Muscle of back (tissue), 11 donors: ENCODE data around the gene PEX6. TPM values are rescaled to one million over a fixed set of nuclear protein-coding genes. Genes with fewer than 3 reads are reported as not detected.
A peak's percentile ranks its signal among the peaks of the same experiment; 100 is the strongest.
"Not testable (repeated sequence)": the region's sequence is repeated elsewhere in the genome, so short reads cannot be mapped to it uniquely, and the experiment has no call there.

ENCODE experiments used
- DNase-seq, 3 donors: peaks; one replicate each; pipeline versions ENCODE4 v3.0.0 to v3.0.0-alpha.2; 2013
- polyA plus RNA-seq, 10 donors: library from polyadenylated mRNA; unstranded; fragments of 120-200 nt; gene quantifications; one replicate each; pipeline ENCODE4 v1.2.1, GENCODE V29; 2013; ENCODE audit not compliant: insufficient read length in 10 of 10

PEX6 gene
- polyA plus RNA-seq, 10 donors: 8.4 to 27.6 (median 16.2) TPM

GRCh38 chr6:42968126-42968701 is 10.8 kb downstream of the PEX6 start:
- DNase-seq: no peak

GRCh38 chr6:42967228-42967627 is 11.8 kb downstream of the PEX6 start:
- DNase-seq: no peak

GRCh38 chr6:42966571-42966970 is 12.4 kb downstream of the PEX6 start:
- no peak for DNase-seq

GRCh38 chr6:42963855-42964605 is 15.0 kb downstream of the PEX6 start:
- DNase-seq: peak in 1 of 3 donors; percentile 34

DNA sequence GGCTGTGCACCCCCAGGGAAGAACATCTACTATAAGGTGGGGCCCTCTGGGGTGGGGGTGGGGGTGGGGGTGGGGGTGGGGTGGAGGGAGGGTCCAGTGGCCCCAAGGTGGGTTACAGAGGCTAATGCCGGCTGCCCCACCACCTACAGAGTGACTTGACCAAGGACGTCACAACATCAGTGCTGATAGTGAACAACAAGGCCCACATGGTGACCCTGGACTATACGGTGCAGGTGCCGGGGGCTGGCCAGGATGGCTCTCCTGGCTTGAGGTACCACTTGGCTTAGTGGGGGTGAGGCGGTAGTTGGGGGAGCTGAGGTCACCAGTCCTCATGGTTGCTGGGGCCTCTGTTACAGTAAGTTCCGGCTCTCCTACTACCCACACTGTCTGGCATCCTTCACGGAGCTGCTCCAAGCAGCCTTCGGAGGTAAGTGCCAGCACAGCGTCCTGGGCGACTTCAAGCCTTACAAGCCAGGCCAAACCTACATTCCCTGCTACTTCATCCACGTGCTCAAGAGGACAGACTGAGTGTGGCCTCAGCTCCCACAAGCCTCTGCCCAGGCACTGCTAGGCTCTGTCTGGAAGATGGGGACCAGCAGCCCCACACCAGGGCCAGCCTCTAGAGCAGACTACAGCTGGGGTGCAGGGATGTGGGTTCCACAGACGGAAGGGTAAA is 15.7 kb downstream of the PEX6 start:
- DNase-seq: no peak

- DNase-seq: no peak
Measured at GRCh38 chr6:42962502-42963178, 16.3 kb downstream of the PEX6 start.

DNA sequence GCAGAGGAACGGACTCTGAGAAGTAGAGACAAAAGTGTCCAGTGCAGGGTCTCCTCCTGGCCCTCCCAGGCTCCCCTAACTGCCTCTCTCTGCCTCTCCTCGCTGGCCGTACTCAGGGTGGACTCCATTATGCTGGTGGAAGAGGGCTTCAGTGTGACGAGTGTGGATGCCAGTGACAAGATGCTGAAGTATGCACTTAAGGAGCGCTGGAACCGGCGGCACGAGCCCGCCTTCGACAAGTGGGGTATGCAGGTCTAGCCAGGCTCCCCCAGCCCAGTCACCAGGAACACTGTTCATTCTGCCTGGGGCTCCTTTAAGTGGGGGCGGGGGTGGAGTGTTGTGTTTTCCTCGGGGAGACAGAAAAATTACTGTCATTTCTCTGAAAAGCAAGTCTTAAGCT is 16.9 kb downstream of the PEX6 start:
- DNase-seq: no peak

- DNase-seq: no peak
Measured at GRCh38 chr6:42961020-42961470, 17.9 kb downstream of the PEX6 start.

DNA sequence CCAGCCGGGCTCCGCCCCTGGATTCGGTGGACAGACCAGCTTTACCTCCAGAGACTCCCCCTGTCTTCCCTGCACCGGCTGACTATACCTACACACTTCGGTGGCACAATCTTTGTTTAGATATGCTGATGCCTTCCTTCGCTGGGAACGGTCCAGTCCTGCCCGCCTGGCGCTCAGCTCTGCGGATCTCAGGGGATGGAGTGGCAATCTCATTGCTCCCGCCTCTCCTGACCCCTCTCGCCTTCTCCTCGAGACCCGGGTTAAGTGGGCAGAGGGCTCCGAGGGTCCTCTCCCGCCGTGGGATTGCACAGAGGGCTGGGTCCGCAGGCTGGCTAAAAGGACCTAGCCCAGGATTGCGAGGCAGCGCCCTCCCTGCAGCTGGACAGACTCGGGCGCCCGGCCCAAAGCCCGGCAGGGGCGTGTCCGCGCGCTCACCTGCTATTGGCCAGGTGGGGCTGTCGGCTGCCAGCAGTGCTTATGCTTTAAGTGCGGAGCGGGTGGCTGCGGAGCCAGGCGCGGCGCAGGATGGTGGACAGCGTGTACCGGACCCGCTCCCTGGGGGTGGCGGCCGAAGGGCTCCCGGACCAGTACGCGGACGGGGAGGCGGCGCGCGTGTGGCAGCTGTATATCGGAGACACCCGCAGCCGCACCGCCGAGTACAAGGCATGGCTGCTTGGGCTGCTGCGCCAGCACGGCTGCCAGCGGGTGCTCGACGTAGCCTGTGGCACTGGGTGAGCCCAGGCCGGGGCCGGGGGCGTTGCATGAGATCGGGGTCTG is 18.6 kb downstream of the PEX6 start, which contains the start of gene GNMT:
TSS of gene GNMT (plus strand) at position 512 of the 777 bp plus-strand sequence. CDS start at position 526, 14 bp downstream.
- peak in 2 of 3 donors; percentile 16 to 60 for DNase-seq

GRCh38 chr6:42959917-42960242 is 19.1 kb downstream of the PEX6 start:
- no peak for DNase-seq

DNA sequence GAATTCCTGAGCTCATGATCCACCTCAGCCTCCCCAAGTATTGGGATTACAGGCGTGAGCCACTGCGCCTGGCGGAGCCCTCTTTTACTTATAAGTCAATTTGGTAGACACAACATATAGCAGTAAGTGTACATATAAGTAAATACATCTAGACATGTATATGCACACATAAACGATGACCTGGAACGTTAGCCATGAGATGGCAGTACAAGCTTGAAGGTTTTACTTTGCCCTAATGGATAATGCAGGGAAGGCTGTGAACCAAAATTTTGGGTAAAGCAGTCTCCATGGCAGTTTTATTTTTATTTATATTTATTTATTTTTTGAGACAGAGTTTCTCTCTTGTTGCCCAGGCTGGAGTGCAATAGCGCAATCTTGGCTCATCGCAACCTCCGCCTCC is 20.9 kb downstream of the PEX6 start:
- no peak for DNase-seq

DNA sequence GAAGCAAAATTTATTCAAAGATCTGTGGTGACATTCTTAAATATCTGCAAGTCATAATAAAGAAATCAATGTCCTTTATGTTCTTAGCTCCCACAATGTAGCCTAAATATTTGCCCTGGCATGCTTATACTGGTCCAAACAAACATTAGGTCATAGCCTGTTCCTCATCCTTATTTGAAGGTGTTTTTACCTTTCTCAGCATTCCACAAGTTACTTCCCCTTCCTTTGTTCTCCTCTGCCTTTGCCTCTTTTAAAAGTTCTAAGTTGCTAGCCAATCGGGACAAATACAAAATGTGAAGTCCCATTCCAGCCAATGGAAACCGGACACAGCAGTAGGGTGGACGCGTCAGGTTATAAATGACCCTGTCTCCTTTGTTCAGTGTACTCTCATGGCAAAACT is 24.6 kb downstream of the PEX6 start:
- not testable (repeated sequence) for DNase-seq

GRCh38 chr6:42952389-42952788 is 26.6 kb downstream of the PEX6 start:
- no peak for DNase-seq

GRCh38 chr6:42947950-42948349 is 31.0 kb downstream of the PEX6 start:
- peak in 1 of 3 donors; percentile 51 for DNase-seq

- no peak for DNase-seq
Measured at GRCh38 chr6:42942444-42942843, 36.5 kb downstream of the PEX6 start.

DNA sequence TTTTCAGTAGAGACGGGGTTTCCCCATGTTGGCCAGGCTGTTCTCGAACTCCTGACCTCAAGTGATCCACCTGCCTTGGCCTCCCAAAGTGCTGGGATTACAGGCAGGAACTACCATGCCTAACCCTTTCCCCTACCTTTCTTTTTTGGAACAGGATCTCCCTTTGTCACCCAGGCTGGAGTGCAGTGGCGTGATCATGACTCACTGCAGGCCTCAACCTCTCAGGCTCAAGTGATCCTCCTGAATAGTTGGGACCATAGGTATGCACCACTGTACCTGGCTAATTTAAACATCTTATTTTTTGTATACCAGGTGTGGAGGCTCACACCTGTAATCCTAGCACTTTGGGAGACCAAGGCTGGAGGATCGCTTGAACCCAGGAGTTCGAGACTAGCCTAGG is 37.6 kb downstream of the PEX6 start:
- DNase-seq: not testable (repeated sequence)

DNA sequence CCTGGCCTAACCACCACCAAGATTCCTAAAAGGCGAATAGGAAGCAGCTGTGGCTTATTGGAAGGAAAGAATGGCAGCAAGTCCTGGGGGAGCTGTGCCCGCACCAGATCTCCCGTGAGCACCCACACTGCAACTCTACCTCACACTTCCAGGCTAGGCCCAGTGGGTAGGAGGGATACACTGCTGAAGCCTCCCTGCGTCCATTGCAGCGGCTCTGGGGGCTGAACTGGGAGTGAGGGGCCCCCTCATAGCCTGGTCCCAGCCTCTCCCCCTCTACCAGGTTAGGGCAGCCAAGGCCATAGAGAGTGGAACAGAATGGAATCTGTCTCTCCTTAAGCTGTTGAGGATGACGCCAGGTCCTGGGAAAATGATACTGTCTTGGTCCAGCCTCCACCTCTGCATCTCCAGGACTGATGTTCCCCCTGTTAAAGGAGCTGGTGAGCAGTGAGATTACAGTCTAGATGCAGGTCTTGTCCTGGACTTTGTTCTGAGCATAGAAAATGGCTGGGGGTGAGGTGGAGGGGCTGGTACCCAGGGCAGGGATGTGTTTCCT is 38.4 kb downstream of the PEX6 start:
- no peak for DNase-seq

DNA sequence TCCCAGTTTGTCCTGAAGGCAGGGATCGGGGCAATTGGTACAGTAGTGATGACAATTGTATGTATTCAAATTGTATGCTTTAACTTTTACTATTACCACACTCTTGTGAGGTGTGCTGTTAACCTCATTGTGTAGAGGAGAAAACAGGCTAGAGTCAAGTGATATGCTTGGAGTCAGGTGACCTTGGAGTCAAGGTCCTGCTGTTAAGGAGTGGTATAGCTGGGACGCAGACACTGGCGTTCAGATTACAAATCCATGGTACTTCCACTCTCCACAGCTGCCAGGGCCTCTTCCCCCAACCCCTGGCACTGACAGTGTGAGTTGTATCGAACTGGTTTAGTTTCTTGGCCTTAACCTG is 39.2 kb downstream of the PEX6 start:
- no peak for DNase-seq

DNA sequence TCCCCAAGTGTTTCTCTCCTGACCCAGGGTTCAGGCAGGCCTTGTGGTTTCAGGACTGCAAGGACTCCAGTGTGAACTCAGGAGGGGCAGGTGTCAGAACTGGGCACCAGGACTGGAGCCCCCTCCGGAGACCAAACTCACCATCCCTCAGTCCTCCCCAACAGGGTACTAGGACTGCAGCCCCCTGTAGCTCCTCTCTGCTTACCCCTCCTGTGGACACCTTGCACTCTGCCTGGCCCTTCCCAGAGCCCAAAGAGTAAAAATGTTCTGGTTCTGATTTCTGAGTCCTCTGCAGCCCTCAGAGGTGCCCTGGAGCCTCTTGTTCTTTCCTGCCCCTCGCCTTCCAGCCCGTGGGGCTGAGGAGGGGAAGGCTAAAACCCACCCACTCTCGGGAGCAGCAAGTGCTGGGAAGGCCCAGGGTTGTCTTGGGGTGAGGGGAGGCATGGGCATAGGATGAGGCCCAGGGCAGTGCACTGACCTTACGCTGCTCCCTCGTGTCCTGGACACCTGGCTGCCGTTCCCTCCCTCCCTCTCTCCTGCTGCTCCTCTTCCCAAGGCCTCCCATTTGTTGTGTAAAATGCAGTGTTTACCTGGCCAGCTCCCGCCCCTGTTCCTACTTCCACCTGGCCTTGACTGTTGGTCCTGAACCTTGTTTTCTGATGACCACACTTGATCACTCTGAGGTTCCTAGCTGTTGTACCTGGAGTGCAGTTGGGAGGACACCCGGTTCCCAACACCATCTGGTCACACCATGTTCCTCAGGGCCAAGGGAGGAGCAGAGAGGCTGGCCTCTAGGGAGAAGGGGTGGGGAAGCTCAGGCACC is 39.8 kb downstream of the PEX6 start:
- DNase-seq: no peak

GRCh38 chr6:42938428-42938796 is 40.6 kb downstream of the PEX6 start:
- DNase-seq: no peak
